Measurements from ENCODE around the gene PSMC5.
"Not testable (repeated sequence)": the region's sequence is repeated elsewhere in the genome, so short reads cannot be mapped to it uniquely, and the experiment has no call there.

Gene PSMC5

DNA sequence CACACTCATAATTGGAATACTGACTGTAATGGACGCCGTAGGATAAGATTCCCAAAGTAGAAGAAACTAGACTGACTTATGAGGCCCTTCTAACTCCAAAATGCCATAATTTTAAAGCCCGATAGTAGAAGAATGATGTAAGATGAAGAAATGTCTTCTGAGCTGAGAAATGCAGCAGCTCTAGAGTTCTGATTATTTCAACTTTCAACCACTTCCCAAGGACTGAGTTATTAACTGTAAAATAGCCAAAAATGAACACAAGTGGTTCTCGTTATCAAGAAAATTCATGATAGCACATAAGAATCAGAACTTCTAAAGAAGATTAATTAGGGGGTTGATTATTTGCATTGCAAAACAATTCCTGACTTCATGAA, 43.0 kb downstream of the PSMC5 start:
- DNase-seq (ENCODE audit: low read depth in 2 of 2): not testable (repeated sequence)

DNA sequence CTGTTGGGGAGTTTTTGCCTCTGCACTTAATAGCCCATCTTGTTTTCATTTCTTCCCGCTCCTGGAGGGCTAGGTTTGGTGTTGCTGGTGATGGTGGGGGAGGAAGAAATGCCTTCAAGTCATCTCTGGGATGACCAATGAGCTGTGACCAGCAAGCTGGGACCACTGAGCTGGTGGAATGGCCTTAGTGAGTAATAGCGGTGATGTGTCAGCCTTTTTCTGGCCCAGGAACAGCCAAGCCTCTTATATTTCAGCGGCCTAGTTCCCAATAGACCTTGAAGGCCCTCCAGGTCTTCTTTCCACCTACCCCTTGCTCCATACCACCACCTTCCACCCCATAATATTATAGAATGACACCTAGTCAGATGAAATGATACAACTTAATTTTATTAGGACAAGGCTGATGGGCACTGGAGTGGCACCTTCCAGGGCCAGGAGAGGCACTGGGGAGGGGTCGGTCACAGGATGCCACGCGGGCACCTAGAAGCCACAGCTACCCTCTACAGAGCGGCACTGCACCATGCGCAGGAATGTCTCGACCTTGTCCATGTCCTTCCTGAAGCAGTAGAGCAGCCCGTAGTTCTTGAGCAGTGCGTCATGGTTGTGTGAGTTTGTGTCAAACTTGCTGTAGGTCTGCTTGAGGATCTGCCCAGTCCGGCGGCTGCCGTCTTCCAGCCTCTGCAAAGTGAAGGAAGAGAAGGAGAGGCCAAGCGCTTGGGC, 44.6 kb downstream of the PSMC5 start:
- not testable (repeated sequence) for DNase-seq (ENCODE audit: low read depth in 2 of 2)

DNA sequence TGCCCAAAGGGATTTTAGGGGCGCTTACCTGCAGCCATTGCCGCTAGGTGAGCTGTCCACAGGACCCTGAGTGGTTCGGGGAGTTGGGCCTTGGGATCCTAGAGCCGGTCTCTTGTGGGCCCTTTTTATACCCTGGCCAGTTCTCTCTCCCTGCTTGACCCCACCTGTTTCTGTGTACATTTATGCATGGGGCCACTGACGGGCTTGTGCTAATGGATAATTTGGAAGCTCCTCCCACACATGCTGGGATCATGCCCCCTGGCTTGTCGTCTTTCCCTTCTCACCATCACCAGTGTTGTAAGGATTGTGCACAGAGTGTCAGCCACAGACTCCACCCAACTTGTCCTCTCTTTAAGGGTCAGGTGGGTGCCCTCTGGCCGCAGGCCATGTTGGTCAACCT, 46.3 kb downstream of the PSMC5 start, which contains the start of gene CSH2:
Gene CSH2 (minus strand): TSS at position 101 of the 400 bp plus-strand sequence. CDS start 63 bp downstream, at position 38.
- not testable (repeated sequence) for DNase-seq (ENCODE audit: low read depth in 2 of 2)

DNA sequence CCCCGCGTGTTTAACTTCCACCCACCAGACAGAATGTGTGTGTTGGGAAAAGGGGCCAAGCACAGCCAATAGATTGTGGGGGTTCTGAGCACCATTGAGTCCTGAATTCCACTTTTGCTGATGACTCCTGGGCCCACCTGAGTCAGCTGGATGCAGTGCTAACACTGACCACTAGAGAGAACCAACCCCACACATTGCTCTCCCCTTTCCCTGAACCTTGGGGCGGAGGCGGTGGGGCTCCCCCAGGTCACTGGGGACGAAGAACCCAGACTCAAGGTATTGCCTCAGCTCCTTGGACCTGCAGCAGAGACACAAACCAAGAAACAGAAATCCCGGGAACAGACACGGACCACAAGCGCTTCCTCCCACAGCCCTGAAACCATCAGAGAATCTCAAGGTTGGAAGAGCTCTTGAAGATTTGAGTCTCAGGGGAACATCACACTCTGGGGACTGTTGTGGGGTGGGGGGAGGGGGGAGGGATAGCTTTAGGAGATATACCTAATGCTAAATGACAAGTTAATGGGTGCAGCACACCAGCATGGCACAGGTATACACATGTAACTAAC, 46.9 kb downstream of the PSMC5 start:
- DNase-seq (ENCODE audit: low read depth in 2 of 2): not testable (repeated sequence)

DNA sequence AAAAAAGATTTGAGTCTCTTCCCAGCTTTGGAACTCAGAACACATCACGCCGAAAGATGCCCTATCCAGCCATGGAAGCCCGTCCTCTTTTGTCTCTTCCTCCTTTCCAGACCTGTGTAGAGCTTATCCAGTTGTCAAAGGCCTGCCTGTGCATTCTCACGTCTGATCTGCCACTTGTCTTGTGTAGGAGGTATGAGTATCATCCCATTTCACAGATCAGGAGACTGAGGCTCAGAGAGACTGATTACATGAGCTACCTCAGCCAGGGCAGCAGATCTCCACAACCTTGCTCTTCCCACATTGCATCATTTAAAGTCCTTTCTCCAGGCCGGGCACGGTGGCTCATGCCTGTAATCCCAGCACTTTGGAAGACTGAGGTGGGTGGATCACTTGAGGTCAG, 47.5 kb downstream of the PSMC5 start:
- not testable (repeated sequence) for DNase-seq (ENCODE audit: low read depth in 2 of 2)

DNA sequence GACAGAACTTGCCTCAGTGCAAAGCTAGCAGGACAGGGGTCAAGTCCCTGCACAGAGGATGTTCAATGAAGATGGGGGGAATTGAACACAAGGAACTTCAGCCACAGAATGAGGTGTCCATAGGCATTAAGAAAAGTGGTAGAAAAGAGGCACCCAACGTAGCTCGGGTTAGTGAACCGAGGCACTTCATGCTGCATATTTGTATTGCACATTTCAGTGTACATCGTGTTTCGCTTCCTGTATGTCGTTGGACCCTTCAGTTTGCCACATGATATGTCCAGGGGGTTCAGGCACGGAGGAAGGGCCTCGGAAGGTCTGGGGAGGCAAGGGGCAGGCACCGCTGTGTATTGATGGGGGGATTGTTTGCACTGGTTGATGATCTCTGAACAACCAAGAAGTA, 51.2 kb downstream of the PSMC5 start:
- not testable (repeated sequence) for DNase-seq (ENCODE audit: low read depth in 2 of 2)

DNA sequence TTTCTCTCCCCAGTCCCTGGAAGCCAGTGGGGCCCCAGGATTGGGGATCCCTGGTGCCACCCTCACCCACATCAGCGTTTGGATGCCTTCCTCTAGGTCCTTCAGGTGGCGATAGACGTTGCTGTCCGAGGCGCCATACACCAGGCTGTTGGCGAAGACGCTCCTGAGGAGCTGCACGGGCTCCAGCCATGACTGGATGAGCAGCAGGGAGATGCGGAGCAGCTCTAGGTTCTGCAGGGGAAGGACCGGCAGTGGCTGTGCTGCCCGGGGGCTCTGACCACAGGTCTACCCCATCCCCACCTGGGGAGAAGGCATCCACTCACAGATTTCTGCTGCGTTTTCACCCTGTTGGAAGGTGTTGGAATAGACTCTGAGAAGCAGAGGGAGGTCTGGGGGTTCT, 53.5 kb downstream of the PSMC5 start:
- no peak for DNase-seq (ENCODE audit: low read depth in 2 of 2)

DNA sequence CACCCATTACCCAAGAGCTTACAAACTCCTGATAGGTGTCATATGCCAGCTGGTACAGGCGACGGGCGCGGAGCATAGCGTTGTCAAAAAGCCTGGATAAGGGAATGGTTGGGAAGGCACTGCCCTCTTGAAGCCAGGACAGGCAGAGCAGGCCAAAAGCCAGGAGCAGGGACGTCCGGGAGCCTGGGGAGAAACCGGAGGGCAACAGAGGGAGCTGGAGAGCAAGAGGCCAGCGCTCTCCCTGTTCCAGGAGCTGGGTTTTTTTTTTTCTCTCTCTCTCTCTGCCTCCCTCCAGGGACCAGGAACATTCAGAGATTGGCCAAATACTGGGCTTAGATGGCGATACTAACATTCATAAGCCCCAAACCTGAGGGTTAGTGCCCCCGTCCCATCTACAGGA, 54.1 kb downstream of the PSMC5 start:
- not testable (repeated sequence) for DNase-seq (ENCODE audit: low read depth in 2 of 2)
